ENCODE data around the gene SULF2.

SULF2 gene

DNA sequence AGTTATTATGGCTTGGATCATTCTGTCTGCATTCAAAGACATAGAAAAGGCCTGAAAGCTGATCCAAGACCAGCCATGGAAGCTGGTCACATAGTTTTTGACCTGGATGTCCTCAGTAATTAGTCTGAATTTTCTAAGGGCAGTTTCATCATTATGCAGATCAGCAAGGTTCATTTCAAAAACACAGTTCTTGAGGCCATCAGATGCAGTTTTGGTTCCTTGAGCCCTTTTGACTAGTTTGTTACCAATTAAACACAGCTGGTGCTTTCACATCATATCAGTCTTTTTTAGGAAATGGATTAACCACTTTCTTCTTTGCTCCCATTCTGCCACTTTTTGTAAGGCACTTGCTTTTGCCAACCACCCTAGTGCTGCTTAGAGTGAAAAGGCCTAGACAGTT is 154.2 kb downstream of the SULF2 start:
- Histone ChIP-seq H3K4me1 (ENCODE audit: control insufficient read depth in 1 of 2, insufficient read depth in 2 of 2, low read length in 2 of 2) (no peaks in the 10 kb centered on the region), H3K9ac (ENCODE audit: low read depth in 1 of 2, low read length in 2 of 2) (no peak overlapping the region), H3K27ac (ENCODE audit: low read depth, low read length) (no peak overlapping the region), H3K36me3 (ENCODE audit: control insufficient read depth in 1 of 2, insufficient read depth in 2 of 2, low read length in 2 of 2) (peaks cover 14 to 47% of the 10 kb centered on the region in 2 donors), H3K4me3 (ENCODE audit: low read depth in 1 of 2, low read length in 2 of 2) (no peak overlapping the region), H3K27me3 (ENCODE audit: control insufficient read depth in 1 of 2, insufficient read depth in 2 of 2, low read length in 2 of 2) (no peaks in the 10 kb centered on the region), H3K9me3 (ENCODE audit: control insufficient read depth in 1 of 2, low read length in 2 of 2) (no peaks in the 10 kb centered on the region)

DNA sequence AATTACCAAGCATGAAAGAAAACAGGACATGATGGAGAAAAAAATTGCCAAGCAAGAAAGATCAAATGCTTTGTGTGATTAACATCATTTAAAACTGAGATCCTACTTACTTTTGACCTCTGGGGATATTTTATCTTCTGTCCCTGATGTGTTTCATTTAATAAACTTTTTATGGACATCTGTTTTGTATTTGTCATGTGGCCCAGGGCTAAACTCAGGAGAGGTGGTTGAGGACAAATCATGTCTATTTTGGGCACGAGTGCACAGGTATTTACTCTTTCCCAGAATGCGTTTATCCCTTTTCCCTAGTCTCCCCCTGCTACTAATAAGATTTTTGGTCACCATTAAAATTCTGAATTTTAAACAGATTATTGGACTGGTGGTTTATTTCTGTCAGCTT is 155.4 kb downstream of the SULF2 start:
- Histone ChIP-seq H3K9me3 (ENCODE audit: control insufficient read depth in 1 of 2, low read length in 2 of 2) (no peaks in the 10 kb centered on the region), H3K4me3 (ENCODE audit: low read depth in 1 of 2, low read length in 2 of 2) (no peak overlapping the region), H3K4me1 (ENCODE audit: control insufficient read depth in 1 of 2, insufficient read depth in 2 of 2, low read length in 2 of 2) (no peaks in the 10 kb centered on the region), H3K9ac (ENCODE audit: low read depth in 1 of 2, low read length in 2 of 2) (no peak overlapping the region), H3K27me3 (ENCODE audit: control insufficient read depth in 1 of 2, insufficient read depth in 2 of 2, low read length in 2 of 2) (no peaks in the 10 kb centered on the region), H3K36me3 (ENCODE audit: control insufficient read depth in 1 of 2, insufficient read depth in 2 of 2, low read length in 2 of 2) (peaks cover 11 to 41% of the 10 kb centered on the region in 2 donors), H3K27ac (ENCODE audit: low read depth, low read length) (no peak overlapping the region)

- H3K36me3 ChIP-seq (ENCODE audit: control insufficient read depth in 1 of 2, insufficient read depth in 2 of 2, low read length in 2 of 2), result peaks cover 14 to 40% of the 10 kb centered on the region in 2 donors
- no peak overlapping the region for H3K9ac ChIP-seq (ENCODE audit: low read depth in 1 of 2, low read length in 2 of 2)
- H3K27me3 ChIP-seq (ENCODE audit: control insufficient read depth in 1 of 2, insufficient read depth in 2 of 2, low read length in 2 of 2), result no peaks in the 10 kb centered on the region
- no peaks in the 10 kb centered on the region for H3K4me1 ChIP-seq (ENCODE audit: control insufficient read depth in 1 of 2, insufficient read depth in 2 of 2, low read length in 2 of 2)
- no peaks in the 10 kb centered on the region for H3K9me3 ChIP-seq (ENCODE audit: control insufficient read depth in 1 of 2, low read length in 2 of 2)
- H3K27ac ChIP-seq (ENCODE audit: low read depth, low read length), result no peak overlapping the region
- H3K4me3 ChIP-seq (ENCODE audit: low read depth in 1 of 2, low read length in 2 of 2), result no peak overlapping the region
Measured at GRCh38 chr20:47627540-47627939, 157.7 kb downstream of the SULF2 start.

GRCh38 chr20:47623206-47623605 is 162.1 kb downstream of the SULF2 start:
- Histone ChIP-seq H3K9ac (ENCODE audit: low read depth in 1 of 2, low read length in 2 of 2) (no peak overlapping the region), H3K36me3 (ENCODE audit: control insufficient read depth in 1 of 2, insufficient read depth in 2 of 2, low read length in 2 of 2) (peaks cover 11 to 19% of the 10 kb centered on the region in 2 donors), H3K9me3 (ENCODE audit: control insufficient read depth in 1 of 2, low read length in 2 of 2) (no peaks in the 10 kb centered on the region), H3K4me1 (ENCODE audit: control insufficient read depth in 1 of 2, insufficient read depth in 2 of 2, low read length in 2 of 2) (no peaks in the 10 kb centered on the region), H3K4me3 (ENCODE audit: low read depth in 1 of 2, low read length in 2 of 2) (no peak overlapping the region), H3K27me3 (ENCODE audit: control insufficient read depth in 1 of 2, insufficient read depth in 2 of 2, low read length in 2 of 2) (no peaks in the 10 kb centered on the region), H3K27ac (ENCODE audit: low read depth, low read length) (no peak overlapping the region)

GRCh38 chr20:47622118-47622665 is 163.1 kb downstream of the SULF2 start:
- no peak overlapping the region for H3K27ac ChIP-seq (ENCODE audit: low read depth, low read length)
- H3K4me1 ChIP-seq (ENCODE audit: control insufficient read depth in 1 of 2, insufficient read depth in 2 of 2, low read length in 2 of 2), result no peaks in the 10 kb centered on the region
- no peak overlapping the region for H3K9ac ChIP-seq (ENCODE audit: low read depth in 1 of 2, low read length in 2 of 2)
- H3K36me3 ChIP-seq (ENCODE audit: control insufficient read depth in 1 of 2, insufficient read depth in 2 of 2, low read length in 2 of 2), result peaks cover 3 to 16% of the 10 kb centered on the region in 2 donors
- H3K9me3 ChIP-seq (ENCODE audit: control insufficient read depth in 1 of 2, low read length in 2 of 2), result no peaks in the 10 kb centered on the region
- H3K4me3 ChIP-seq (ENCODE audit: low read depth in 1 of 2, low read length in 2 of 2), result no peak overlapping the region
- H3K27me3 ChIP-seq (ENCODE audit: control insufficient read depth in 1 of 2, insufficient read depth in 2 of 2, low read length in 2 of 2), result no peaks in the 10 kb centered on the region

GRCh38 chr20:47620808-47621805 is 164.2 kb downstream of the SULF2 start:
- peaks cover 3 to 11% of the 10 kb centered on the region in 2 donors for H3K36me3 ChIP-seq (ENCODE audit: control insufficient read depth in 1 of 2, insufficient read depth in 2 of 2, low read length in 2 of 2)
- H3K4me3 ChIP-seq (ENCODE audit: low read depth in 1 of 2, low read length in 2 of 2), result no peak overlapping the region
- no peak overlapping the region for H3K9ac ChIP-seq (ENCODE audit: low read depth in 1 of 2, low read length in 2 of 2)
- H3K27me3 ChIP-seq (ENCODE audit: control insufficient read depth in 1 of 2, insufficient read depth in 2 of 2, low read length in 2 of 2), result no peaks in the 10 kb centered on the region
- no peak overlapping the region for H3K27ac ChIP-seq (ENCODE audit: low read depth, low read length)
- no peaks in the 10 kb centered on the region for H3K4me1 ChIP-seq (ENCODE audit: control insufficient read depth in 1 of 2, insufficient read depth in 2 of 2, low read length in 2 of 2)
- no peaks in the 10 kb centered on the region for H3K9me3 ChIP-seq (ENCODE audit: control insufficient read depth in 1 of 2, low read length in 2 of 2)

- Histone ChIP-seq H3K9me3 (ENCODE audit: control insufficient read depth in 1 of 2, low read length in 2 of 2) (no peaks in the 10 kb centered on the region), H3K27ac (ENCODE audit: low read depth, low read length) (no peak overlapping the region), H3K9ac (ENCODE audit: low read depth in 1 of 2, low read length in 2 of 2) (no peak overlapping the region), H3K4me1 (ENCODE audit: control insufficient read depth in 1 of 2, insufficient read depth in 2 of 2, low read length in 2 of 2) (no peaks in the 10 kb centered on the region), H3K27me3 (ENCODE audit: control insufficient read depth in 1 of 2, insufficient read depth in 2 of 2, low read length in 2 of 2) (no peaks in the 10 kb centered on the region), H3K36me3 (ENCODE audit: control insufficient read depth in 1 of 2, insufficient read depth in 2 of 2, low read length in 2 of 2) (no peaks in the 10 kb centered on the region), H3K4me3 (ENCODE audit: low read depth in 1 of 2, low read length in 2 of 2) (no peak overlapping the region)
Measured at GRCh38 chr20:47618479-47618878, 166.8 kb downstream of the SULF2 start.

- Histone ChIP-seq H3K27ac (ENCODE audit: low read depth, low read length) (no peak overlapping the region), H3K4me3 (ENCODE audit: low read depth in 1 of 2, low read length in 2 of 2) (no peak overlapping the region), H3K9ac (ENCODE audit: low read depth in 1 of 2, low read length in 2 of 2) (no peak overlapping the region), H3K4me1 (ENCODE audit: control insufficient read depth in 1 of 2, insufficient read depth in 2 of 2, low read length in 2 of 2) (peaks cover 0 to 8% of the 10 kb centered on the region in 2 donors), H3K27me3 (ENCODE audit: control insufficient read depth in 1 of 2, insufficient read depth in 2 of 2, low read length in 2 of 2) (no peaks in the 10 kb centered on the region), H3K36me3 (ENCODE audit: control insufficient read depth in 1 of 2, insufficient read depth in 2 of 2, low read length in 2 of 2) (no peaks in the 10 kb centered on the region), H3K9me3 (ENCODE audit: control insufficient read depth in 1 of 2, low read length in 2 of 2) (no peaks in the 10 kb centered on the region)
Measured at GRCh38 chr20:47614703-47615309, 170.5 kb downstream of the SULF2 start.

DNA sequence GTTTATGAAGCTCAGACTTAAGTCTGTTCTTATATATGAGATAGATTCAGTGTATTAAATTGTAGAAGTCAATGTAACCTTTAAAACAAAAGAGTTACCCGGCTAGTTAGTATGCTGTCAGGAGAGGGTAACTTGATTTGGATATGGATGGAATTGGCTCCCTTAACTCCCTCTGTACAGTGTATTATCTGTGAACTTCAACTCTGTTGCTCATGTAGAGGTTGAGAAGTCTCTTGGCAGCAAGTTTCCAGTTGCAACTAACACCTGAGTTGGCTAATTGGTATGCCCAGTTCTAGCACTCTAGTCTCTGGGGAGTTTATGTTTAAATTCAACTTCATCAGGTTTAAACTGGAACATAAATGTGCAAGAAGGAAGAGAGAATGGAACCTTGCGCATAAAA is 172.6 kb downstream of the SULF2 start:
- no peaks in the 10 kb centered on the region for H3K9me3 ChIP-seq (ENCODE audit: control insufficient read depth in 1 of 2, low read length in 2 of 2)
- H3K27ac ChIP-seq (ENCODE audit: low read depth, low read length), result no peak overlapping the region
- no peak overlapping the region for H3K9ac ChIP-seq (ENCODE audit: low read depth in 1 of 2, low read length in 2 of 2)
- H3K27me3 ChIP-seq (ENCODE audit: control insufficient read depth in 1 of 2, insufficient read depth in 2 of 2, low read length in 2 of 2), result no peaks in the 10 kb centered on the region
- no peak overlapping the region for H3K4me3 ChIP-seq (ENCODE audit: low read depth in 1 of 2, low read length in 2 of 2)
- H3K4me1 ChIP-seq (ENCODE audit: control insufficient read depth in 1 of 2, insufficient read depth in 2 of 2, low read length in 2 of 2), result peaks cover 0 to 8% of the 10 kb centered on the region in 2 donors
- H3K36me3 ChIP-seq (ENCODE audit: control insufficient read depth in 1 of 2, insufficient read depth in 2 of 2, low read length in 2 of 2), result no peaks in the 10 kb centered on the region

DNA sequence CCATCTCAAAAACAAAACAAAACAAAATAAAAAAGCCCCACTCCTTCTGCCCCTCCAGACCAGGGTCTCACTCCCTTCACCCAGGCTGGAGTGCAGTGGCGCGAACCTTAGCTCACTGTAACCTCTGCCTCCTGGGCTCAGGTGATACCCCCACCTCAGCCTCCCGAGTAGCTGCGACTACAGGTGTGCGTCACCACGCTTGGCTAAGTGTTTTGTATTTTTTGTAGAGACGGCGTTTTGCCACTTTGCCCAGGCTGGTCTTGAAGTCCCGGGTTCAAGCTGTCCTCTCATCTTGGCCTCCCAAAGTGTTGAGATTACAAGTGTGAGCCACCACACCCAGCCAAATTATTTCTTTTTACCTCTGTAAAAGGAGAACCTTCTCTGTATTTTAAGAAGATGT is 173.5 kb downstream of the SULF2 start:
- no peaks in the 10 kb centered on the region for H3K36me3 ChIP-seq (ENCODE audit: control insufficient read depth in 1 of 2, insufficient read depth in 2 of 2, low read length in 2 of 2)
- no peaks in the 10 kb centered on the region for H3K27me3 ChIP-seq (ENCODE audit: control insufficient read depth in 1 of 2, insufficient read depth in 2 of 2, low read length in 2 of 2)
- peaks cover 0 to 12% of the 10 kb centered on the region in 2 donors for H3K4me1 ChIP-seq (ENCODE audit: control insufficient read depth in 1 of 2, insufficient read depth in 2 of 2, low read length in 2 of 2)
- H3K9me3 ChIP-seq (ENCODE audit: control insufficient read depth in 1 of 2, low read length in 2 of 2), result no peaks in the 10 kb centered on the region
- no peak overlapping the region for H3K4me3 ChIP-seq (ENCODE audit: low read depth in 1 of 2, low read length in 2 of 2)
- no peak overlapping the region for H3K9ac ChIP-seq (ENCODE audit: low read depth in 1 of 2, low read length in 2 of 2)
- no peak overlapping the region for H3K27ac ChIP-seq (ENCODE audit: low read depth, low read length)
